EL (cell line): ENCODE data around the gene DOCK1.
"Not testable (repeated sequence)": the region's sequence is repeated elsewhere in the genome, so short reads cannot be mapped to it uniquely, and the experiment has no call there.

Experiments used
- DNase-seq: peaks from one replicate; pipeline ENCODE4 v3.0.0-alpha.2; 2016

Gene DOCK1

DNA sequence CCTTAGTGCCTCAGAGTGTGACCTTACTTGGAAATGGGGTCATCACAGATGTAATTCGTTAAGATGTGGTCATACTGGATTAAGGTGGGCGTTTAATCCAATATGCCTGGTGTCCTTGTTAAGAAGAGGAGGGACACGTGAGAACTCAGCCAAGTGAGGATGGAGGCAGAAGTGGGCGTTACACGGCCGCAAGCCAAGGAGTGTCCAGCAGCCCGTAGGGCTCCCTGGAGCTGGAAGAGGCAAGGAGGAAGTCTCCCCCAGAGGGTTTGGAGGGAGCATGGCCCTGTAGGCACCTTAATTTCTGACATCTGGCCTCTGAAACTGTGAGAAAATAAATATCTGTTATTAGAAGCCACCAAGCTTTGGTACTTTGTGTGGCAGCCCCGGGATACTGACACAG, 21.3 kb downstream of the DOCK1 start:
- DNase-seq = no peak

DNA sequence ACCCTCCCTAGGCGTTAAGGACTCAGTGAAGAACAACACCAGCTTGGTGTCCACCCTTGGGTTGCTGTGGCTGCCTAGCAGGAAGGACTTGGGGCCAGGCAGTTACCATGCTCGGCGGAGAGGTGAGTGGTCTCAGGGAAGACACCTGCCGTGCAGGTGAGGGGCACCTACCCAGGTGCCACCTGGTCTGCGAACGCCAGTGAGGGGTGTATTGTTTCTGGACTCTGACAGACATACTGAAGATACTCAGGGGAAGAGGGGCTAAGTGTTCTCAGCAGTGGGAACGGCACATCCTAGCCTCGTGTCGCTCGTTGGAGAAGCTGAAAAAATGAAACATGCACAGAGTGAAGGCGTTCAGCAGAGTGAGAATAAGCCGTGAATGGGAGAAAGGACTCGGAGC, 22.6 kb downstream of the DOCK1 start:
- DNase-seq = no peak

DNA sequence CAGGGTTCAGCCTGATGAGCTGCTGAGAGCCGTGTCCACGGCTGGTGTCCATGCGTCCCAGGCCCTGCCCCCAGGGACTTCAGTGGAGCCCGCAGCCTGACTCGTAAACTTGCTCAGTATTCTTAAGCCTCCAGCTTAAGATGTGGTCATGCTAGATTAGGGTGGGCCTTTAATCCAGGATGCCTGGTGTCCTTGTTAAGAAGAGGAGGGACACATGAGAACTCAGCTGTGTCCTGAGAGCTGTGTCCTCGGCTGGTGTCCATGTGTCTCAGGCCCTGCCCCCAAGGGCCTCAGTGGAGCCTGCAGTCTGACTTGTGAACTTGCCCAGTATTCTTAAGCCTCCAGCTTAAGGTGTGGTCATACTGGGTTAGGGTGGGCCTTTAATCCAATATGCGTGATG, 23.0 kb downstream of the DOCK1 start:
- no peak for DNase-seq

DNA sequence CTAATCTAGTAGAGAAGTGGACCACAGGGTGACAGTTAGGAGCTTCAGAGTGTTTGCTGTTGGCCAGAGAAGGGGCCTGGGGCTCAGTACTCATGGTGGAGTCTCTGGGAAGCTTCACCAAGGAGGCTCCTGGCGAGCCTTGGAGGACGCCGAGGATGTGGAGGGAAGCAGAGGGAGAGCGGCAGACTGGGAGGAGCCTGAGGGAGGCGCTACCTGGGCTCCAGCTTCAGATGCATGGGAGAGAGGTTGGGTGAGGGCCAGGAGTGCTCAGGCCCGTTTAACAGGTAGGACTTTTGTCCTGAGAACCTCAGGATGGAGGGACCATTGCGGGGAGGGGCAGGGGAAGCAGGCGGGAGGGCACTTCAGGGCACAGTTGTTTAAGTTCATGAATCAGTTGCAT, 24.2 kb downstream of the DOCK1 start:
- no peak for DNase-seq

DNA sequence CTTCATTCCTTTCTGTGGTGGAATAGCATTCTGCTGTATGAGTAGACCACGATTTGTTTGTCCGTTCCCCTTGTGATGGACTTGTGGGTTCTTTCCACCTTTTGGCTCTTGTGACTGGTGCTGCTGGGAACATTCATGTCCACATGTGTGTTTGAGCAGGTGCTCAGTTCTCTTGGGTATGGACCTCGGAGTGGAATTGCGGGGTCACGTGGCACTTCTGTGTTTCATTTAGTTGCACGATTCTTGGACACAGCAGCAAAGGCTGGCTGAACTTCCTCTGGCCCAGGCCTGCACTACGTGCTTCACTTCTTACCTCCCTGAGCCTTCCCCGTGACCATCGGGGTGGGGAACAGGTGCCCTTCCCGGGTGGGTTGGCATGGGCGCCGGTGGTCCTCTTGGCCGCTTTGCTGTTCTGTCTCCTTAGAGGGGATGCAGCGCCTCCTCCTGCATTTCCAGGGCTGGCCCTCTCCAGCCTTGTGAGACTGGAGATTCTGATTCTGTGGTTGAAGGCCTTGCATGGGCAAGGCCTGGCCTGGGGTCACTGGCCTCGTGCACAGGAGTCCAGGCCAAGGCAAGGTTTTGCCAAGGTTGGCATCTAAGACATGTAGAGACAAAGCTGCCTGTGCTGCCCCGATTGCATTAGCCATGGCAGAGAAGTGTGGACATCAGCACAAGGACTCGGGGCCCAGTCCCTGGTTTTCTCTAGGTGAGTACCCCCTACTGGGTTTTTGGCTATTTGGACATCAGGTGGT, 25.1 kb downstream of the DOCK1 start:
- DNase-seq = no peak

DNA sequence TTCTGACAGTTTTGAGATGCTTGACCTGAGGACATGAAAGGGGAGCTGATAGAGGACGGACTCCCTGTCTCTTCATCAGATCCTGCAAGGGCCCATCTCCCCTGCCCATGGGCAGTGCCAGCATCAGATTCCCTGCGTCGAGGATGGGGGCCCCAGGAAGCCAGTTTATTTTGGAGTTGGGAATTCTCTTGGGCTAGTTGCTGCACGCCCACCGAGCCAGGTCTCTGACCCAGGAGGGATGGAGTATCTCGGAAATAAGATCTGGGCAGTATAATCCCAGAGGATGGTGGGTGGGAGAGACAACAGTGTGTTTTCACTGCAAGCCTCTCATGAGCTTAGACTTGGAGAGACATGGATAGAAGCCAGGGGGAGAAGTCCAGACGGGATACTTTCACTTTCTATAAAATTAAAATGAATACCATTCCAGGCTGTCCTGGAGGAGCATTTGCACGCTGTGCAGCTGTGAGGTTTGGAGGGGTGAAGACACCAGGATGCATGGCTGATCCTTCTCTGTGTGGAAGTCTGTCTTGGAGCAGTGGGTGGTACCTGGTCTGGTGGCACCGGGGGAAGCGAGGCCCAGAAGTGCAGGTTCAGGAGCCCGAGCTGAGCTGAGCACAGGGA, 25.8 kb downstream of the DOCK1 start:
- DNase-seq = no peak

DNA sequence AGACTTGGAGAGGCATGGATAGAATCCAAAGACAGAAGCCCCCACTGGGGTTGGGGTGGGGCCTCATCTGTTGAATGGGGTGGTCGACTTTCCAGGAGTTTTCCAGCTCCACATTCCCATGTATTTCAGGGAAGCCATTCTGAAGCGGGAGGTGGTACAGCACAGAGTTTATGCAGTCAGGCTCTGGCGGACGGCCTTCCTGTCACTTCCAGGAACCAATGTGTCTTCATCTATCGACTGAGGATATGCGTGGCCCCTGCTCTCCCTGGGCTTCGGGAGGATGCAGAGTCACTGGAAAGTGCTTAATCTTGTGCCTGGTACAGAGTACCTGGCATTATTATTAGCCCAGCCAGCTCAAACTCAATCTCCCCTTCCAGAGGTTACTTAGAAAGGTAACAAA, 26.3 kb downstream of the DOCK1 start:
- DNase-seq = no peak

DNA sequence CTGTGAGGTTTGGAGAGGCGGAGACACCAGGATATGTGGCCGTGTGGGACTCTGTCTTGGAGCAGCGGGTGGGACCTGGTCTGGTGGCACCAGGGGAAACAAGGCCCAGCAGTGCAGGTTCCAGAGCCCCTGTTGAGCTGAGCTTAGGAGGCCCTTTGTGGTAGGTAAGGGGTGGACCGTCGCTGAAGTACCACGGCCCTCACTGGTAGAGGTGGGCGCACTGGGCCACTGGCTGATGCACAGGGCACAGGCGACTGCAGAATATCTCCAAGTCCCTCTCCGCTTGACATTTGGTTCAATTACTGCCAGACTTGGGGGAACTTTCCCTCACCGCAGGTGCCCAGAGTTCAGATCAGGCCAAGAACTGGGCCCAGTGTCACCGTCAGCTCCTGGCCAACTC, 27.3 kb downstream of the DOCK1 start:
- no peak for DNase-seq

DNA sequence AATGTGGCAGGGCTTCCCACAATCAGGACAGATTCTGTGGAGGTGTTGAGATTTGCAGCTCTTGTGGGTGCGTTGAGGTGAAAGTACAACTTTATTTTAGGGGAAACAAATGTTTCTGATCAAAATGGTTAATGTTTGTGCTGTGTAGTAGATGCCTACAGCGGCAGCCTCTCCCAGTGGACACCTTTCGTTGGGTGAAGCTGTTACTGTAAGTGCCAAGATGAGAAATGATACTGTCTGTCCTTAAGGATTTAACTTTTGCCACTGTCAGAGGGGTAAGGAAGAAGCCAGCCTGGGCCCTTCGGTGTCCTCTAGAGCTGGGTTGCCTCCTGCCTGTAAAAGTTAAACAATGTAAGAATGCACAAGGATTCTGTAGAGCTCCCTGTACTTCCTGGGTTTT, 27.9 kb downstream of the DOCK1 start:
- no peak for DNase-seq

DNA sequence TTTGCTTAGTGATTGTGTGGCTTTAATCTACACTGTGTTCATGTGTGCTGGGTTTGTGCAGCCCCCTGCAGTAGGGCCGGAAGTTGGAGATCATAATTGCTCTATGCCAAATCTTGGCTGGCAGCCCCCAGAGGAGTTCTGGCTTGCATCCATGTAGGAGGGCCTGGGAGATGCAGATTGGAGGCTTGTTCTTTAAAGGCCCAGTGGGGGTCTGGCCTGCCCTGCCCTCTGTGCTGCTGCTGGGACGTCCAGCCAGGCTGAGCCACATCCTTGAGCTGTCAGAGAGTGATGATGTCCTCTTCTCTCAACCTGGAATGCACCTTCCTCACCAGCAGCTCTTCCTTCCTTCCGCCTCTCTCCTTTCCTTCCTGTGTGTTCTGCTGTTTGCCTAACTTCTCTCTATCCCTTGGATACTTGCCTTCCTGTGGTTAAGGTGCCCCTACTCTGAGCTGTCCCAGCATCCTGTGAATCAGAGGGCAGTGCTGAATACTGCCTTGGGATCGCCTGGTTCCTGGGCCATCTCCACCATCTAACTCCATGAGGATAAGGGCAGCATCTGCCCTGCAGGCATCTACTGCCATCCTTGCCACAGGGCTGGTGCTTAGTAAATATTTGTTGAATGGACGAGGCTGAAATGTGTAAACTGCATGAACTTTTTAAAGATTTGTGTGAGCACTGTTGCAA, 30.2 kb downstream of the DOCK1 start:
- peak; percentile 49 for DNase-seq

DNA sequence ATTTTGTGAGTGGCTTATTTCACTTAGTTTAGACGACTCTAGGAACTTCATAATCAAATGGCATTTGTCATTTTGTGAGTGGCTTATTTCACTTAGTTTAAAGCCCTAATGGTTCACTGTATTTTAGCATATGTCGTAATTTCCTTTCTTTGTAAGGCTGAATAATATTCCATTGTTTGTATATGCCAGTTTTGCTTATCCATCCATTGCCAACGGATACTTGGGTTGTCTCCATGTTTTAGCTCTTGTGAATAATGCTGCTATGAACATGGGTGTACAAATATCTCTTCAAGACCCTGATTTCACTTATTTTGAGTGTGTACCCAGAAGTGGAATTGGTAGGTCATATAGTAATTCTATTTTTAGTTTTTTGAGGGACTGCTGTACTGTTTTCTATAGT, 31.8 kb downstream of the DOCK1 start:
- DNase-seq = no peak

DNA sequence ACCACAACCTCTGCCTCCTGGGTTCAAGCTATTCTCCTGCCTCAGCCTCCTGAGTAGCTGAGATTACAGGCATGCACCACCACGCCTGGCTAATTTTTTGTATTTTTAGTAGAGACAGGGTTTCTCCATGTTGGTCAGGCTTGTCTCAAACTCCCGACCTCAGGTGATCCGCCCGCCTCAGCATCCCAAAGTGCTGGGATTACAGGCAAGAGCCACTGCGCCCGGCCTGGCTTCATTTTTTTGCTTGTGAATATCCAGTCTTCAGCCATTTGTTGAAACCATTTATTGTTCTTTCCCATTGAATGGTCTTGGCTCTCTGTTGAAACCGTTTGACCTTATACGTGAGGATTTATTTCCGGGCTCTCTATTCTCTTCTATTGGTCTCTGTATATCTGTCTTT, 32.9 kb downstream of the DOCK1 start:
- DNase-seq = not testable (repeated sequence)

DNA sequence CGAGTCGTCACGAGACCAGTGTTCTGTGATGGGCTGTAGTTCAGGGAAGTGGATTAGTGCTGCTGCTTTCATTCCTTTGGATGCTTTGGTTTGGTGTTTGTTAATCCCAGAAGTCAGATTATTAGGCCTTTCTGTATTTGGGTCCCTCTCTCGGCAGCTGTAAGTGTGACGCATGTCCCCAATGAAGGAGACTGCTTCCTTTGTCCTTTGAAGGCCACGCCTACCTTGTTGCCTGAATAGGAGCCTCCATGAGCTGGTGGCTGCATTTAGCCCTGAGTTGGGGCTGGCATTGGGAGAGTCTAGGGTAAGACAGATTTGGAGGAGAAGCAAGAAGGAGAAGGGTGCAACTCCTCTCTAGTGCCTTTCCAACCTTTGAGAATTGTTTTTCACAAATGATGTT, 34.5 kb downstream of the DOCK1 start:
- no peak for DNase-seq

DNA sequence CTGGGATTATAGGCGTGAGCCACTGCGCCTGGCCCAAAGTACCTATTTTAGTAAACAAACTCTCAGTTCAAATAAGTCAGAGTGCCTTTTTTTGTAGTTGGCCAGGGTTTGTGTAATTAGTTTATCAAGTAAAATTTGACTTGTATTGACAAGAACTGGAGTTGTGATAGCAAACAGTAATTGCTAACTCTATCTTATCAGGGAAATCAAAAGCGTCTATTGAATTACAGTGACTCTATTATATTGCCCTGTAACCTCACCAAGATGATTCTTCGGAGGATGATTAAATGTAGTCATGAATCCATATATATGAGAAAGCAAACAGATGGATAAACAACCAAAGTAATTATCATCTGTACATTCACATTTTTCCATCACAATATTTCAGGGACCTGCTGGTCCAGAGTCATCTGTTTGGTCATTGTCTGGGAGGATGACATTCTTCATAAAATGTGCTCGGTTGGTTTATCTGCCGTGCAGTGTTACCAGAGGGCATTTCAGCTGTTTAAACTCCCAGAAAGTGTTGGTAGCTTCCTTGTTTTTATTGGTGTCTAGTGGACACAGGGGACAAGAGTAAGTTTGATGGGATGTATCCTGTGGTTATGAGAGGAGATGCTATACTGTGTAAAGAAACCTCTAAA, 35.6 kb downstream of the DOCK1 start:
- no peak for DNase-seq

DNA sequence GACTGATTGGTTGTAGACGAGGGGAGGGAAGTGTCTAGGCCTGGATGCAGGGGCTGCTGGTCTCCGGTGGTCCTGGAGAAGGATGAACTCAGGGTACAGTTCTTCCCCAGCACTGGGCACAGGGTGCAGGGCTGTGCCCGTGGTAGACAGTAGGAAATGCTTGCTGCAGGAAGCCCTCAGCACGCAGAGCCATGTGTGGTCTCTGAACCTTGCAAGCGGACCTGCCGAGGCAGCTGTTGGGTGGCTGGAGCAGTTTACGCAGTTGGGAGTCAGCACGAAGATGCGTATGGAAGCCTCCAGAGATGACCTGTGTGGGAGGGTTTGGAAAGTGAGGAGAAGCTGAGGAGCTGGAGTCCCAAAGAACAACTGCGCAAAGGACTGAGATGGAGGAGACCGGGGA, 39.0 kb downstream of the DOCK1 start:
- no peak for DNase-seq

DNA sequence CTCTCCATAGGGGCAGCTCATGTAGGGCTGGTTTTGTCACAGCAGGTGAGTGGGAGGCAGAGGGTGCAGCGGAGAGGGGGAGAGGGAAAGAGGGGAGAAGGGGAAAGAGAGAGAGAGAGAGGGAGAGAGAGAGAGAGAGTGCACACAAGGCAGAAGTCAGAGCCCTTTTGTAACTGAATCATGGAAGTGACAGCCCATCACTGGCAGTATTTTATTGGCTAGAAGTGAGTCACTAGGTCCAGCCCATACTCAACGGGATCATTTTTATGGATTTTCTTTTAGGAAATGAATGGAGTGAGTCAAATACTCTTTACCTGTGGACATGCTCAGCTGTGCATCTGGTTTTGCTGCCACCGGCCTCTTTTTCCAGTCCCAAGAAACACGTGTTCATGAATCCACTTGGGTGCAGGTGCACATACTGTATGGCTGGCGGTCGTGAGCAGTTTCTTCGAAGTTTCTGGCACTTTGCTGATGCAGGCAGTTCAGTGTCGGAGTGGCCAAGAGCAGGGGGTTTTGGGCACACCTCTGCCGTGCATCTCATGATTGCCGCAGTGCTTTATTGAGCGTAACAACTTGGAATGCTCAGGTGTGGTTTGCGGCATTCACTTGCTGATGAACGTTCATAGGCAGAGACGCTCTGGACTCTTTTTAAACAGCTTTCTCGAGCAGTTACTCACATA, 40.3 kb downstream of the DOCK1 start:
- DNase-seq = no peak

DNA sequence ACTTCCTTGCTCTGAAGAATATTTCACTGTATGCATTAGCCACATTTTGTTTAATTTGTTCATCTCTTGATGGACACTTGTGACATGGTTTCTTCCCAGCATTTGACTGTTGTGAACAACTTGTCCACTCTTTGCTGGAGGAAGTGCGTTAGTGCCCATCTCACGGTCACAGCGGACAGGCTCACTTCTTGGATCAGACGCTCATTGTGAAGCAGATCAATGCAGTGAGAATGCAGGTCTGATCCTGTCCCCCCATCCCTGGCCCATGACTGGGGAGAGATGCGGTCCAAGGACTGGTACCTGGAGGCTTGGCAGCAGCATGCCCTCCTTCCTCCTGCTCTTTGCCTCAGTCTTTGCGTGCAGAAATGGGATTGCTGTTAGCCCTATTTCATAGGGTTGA, 41.5 kb downstream of the DOCK1 start:
- no peak for DNase-seq

DNA sequence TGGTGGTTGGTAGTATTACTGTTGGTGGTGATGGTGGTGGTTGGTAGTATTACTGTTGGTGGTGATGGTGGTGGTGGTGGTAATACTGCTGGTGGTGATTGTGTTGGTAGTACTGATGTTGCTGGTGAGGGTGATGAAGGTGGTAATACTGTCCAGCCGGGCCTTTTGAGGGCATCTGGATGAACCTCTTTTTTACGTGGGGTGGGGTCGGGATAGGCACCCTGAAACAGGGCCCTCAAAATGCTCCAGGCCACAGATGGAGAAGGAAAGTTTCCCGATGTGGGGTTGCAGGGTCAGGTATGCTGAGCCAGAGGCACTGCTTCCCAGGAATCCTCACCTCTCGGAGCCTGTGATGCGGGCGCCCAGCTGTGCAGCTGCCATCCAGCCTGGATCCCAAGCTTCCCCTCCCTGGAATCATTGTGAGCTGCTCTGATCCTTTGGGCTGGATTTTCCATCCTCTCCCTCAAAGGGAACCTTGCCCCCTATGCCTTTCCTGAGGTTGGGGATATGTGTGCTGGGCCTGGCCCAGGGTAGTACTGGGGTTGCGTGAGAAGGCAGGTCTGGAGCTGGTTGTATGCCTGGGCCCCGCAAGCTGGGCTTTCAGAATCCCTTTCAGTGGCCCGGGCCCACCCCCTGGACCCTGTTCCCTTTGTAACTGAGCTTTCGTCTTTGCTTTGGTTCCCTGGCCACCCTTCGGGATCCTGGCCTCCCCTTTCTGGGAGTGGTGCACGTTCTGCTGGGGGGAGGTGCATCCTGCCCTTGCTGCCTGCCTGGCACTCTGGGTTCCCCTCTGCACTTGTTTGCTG, 43.3 kb downstream of the DOCK1 start:
- no peak for DNase-seq

DNA sequence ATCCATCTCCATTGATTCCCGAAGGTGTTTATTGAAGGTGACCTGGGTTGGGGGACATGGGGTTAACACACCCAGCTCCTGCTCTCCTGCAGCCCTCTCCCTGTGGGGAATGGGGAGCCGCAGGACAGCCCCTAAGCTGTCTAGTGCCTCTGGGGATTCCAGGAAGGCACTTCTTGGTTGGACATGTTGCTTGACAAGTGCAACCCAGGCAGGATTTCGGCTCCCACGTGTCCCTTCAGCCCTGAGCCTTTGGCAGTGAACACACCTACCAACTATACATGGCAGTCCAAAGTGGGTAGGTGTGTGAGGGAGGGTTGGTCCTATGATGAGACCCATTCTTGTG, 43.9 kb downstream of the DOCK1 start:
- DNase-seq = no peak

DNA sequence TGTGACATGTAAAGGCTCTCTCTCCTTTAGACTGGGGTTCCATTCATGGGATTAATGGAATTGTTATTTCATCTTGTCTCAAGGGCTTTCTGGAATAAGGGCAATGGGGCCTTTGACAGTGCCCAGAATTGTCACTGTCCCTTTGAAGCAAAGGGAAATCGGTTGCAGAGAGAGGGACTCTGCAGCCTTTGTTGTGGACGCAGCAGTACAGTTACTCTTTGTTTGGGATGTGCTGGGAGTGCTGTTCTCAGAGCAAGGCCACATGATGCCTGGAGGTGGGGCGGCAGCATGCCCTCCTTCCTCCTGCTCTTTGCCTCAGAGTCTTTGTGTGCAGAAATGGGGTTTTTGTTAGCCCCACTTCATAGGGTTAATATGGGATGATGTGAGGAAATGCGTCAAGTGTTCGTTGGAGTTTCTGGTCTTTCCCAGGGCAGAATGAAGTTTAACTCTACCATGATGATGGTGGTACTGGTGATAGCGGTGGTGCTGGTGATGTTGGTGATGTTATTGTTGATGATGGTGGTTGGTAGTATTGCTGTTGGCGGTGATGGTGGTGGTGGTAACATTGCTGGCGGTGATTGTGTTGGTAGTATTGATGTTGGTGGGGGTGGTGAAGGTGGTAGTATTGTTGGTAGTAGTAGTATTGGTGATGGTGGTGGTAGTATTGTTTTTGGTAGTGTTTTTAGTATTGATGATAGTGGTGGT, 45.3 kb downstream of the DOCK1 start:
- no peak for DNase-seq

DNA sequence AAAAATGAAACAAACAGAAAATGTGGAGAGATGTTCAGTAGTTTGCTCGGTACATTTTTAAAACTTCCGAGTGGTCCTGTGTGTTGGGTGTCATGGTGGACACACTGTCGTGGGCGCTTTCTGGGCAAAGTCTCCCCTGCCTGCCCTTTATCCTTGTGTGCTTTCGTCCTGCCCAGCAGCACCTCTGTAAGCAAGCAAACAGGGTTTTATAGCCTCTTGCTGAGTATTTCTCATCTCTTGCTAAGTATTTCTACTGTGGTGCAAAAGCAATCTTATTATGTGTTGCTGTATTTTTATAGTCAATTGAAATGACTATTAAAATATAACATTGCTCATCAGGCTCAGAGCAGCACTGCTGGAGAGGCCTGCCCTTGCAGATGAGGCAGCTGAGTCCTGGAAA, 48.7 kb downstream of the DOCK1 start:
- DNase-seq = no peak

DNA sequence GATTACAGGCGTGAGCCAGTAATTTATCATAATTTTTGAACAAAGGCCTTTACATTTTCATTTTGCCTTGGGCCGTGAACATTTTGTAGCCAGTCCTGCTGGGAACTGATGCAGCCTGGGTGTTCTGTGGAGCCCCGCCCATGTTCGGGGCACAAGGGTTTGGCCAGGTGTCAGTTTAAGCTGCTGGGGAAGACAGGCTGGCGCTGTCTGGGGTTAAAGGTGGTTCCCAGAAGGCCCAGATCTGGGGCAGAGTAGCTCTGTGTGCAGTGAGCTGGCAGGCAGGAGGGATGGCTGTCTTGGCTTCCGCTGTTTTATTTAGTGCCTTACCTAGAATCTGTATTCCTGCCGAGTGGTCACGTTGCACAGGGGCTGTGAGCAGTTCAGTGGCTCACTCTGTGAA, 50.2 kb downstream of the DOCK1 start:
- no peak for DNase-seq
